HG03521 (cell line): Measurements from ENCODE around the gene ZIC1.

Experiments used
- ATAC-seq: cut with Tn5 transposase; IDR thresholded peaks from one replicate; pipeline ENCODE4 v1.9.1; 2021; ENCODE audit warnings: mild to moderate bottlenecking, moderate library complexity; ENCODE audit not compliant: unreplicated experiment

ZIC1 gene

DNA sequence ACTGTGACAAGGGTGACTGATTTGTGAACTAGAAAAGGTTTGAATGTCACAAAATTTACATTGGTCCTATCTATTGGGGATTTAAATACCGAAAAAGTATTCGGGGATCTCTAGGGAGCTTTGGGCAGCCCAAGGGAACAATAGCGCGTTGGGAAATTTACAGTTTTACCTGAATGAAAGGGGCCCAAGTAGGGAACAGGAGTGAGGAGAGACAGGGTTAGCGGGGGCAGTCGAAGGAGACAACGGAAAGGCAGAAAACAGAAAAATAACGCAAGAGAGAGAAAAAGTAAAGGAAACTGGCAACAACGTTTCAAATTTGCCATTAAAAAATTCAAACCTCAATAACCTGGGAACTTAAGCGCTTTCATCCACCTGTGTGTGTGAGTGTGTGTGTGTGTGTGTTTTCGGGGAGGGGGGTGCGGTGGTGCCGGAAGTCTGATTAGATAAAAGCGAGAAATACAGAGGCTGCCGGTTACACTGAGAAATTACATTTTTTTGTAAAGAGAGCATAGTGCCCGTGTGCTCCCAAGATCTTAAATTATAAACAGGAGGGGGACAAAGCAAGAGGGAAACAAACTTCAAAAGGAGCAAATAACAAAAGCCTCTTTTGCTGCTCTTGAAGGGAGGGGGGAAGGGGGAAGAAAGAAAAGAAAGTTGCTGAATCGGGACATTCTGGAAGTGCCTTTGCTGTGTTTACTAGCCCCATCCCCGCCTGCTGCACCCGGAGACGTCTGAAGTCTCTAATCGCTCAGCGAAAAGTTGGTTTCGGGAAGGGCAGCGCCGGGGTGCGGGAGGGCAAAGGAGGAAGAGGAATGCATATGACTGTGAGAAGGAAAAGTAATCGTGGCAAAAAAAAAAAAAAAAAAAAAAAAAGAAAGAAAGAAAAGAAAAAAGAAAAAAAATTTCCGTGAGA lies 721 bp upstream of the ZIC1 start:
- no peak for ATAC-seq

- no peak for ATAC-seq
These were observed 956 bp downstream of the ZIC1 start for GRCh38 chr3:147410116-147410525.

- no peak for ATAC-seq
These were observed 1.5 kb downstream of the ZIC1 start for GRCh38 chr3:147410526-147411237.

DNA sequence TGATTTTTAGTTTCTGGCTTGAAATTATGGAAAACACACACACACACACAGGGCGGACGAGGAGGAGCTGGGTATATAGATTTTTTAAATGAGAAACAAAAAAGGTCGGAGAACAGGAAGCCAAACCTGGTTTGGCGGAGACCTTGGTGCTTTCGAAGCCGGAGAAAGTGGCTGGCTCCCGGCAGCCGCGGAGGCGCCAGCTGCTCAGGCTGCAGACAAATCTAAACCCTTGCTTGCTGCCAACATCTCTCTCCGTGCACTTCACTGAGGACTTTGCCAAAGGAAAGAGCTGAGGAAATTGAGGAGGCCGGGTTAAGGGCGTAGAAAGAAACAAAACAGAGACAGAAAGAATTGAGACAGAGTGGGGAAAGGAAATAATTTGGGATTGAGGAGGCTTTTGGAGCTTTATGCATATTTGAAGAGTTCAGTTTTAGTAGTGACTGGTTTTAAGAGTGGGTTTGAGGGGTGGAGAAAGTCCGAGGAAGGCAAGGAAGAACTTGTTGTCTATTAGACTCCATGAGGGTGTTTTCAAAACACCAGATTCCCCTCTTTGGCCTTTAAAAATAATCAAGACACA lies 2.2 kb downstream of the ZIC1 start:
- ATAC-seq = no peak

GRCh38 chr3:147411815-147412241 lies 2.7 kb downstream of the ZIC1 start:
- no peak for ATAC-seq

DNA sequence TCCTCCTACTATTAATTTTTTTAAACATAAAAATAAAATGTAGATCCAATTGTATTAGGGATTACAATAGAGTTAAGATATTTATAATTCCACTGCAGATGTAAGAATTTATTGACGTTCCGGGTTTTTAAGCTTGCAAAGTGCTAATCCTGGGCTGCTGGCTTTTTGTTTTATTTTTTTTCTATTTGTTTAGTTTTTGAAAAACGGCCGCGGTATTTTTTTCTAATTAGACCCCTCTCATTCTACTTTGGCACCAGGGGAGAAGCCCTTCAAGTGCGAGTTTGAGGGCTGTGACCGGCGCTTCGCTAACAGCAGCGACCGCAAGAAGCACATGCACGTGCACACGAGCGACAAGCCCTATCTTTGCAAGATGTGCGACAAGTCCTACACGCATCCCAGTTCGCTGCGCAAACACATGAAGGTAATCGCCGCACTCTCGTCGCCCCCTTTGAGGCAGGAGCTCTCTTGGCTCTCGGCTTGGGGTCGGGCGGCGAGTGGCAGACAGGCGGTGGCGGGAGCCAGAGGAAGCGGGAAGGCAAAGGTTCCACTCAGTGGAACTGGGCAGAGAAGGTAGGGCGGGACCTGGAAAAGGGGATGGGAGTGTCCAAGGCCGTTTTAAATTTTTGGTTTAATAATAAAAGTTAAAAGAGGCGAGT lies 3.2 kb downstream of the ZIC1 start:
- no peak for ATAC-seq

GRCh38 chr3:147412917-147413685 lies 3.9 kb downstream of the ZIC1 start:
- no peak for ATAC-seq

- ATAC-seq = no peak
These were observed 4.7 kb downstream of the ZIC1 start for GRCh38 chr3:147413686-147414389.

DNA sequence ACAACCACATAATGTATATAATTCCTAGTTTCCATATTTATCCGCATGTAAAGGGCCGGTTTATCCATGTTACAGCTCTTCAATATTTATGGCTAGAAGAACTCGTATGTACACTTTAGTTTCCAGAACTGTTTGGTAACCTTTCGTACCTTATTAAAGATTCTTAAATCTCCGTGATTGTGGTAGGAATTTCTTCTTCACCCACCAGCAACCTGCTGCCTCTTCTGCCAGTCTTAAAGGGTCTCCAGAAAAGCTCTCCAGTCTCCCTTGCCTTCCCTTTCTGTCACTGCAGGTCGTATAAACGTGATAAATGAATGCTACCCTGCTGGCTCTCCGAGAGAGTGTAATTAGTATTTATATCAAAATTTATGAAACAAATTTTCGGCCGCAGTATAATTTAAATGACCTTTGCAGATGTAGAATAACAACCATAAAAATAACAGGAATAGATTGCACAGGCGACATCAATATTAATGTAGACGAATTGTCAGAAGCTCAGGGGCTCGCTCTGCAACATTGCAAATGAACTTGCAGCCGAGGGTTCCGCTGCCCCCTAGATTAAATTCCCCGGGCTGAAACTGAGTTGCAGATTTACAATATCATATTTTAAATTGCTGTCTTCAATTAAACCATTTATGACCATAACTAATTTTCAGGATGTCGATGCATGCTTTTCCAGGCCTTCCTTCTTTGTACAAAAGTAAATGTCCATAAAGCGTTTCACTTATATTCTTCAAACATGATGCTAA lies 5.4 kb downstream of the ZIC1 start:
- ATAC-seq = no peak

GRCh38 chr3:147415286-147415685 lies 6.1 kb downstream of the ZIC1 start:
- no peak for ATAC-seq

GRCh38 chr3:147415874-147416273 lies 6.7 kb downstream of the ZIC1 start:
- ATAC-seq = no peak

- ATAC-seq = no peak
These were observed 7.8 kb downstream of the ZIC1 start for GRCh38 chr3:147416931-147417330.

- ATAC-seq = no peak
These were observed 8.6 kb downstream of the ZIC1 start for GRCh38 chr3:147417551-147418295.

DNA sequence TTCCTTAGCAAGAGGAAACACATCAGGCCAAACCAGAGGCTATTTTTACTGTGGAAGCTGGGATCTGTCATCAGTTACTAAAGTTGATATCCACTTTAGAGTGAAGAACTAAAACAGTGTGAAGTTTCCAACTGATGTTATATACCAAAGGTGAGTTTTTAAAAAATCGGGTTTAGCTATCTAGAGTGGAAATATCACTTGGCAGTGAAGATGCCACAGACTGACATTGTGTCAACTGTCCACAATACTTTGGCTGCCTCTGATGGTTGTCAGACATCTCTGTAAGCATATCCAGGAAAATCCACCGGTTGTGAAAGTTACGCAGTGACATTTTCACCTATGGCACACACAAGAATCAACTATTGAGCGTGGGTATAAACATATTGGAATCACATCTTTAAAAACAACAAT lies 9.2 kb downstream of the ZIC1 start:
- ATAC-seq = no peak

- ATAC-seq = no peak
These were observed 9.9 kb downstream of the ZIC1 start for GRCh38 chr3:147418808-147419701.

DNA sequence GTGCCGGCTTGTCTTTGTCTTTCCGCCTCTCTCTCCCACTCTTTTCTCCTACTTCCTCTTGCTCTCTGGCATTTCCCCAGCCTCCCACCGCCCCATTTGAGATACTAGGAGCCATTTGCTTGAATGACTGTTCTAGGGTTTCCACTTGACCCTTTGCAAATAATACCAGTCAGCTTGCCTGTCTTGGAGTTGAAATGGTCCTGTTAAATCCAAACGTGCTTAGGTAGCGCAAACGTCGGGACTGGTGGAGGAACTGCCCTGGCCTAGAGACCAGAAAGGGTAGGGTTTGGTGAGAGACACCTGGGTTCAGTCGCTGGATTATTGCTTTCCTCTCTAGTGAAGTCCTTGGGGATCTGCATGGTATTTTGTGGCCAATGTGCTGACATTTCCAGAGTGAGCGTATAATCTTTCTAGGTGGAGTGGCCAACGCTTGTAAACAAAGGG lies 10.6 kb downstream of the ZIC1 start:
- ATAC-seq = no peak
